GM18507 (cell line): ENCODE results near the gene CYB5R3.
A peak's percentile ranks its signal among the peaks of the same experiment; 100 is the strongest.
"Not testable (repeated sequence)": the region's sequence is repeated elsewhere in the genome, so short reads cannot be mapped to it uniquely, and the experiment has no call there.

ENCODE experiments used
- DNase-seq: peaks from one replicate; pipeline ENCODE4 v3.0.0; 2011; ENCODE audit warnings: low read depth; ENCODE audit not compliant: insufficient read length; ENCODE audit errors: extremely low spot score
- FAIRE-seq: peaks from 2 replicates; lab custom pipeline; 2011; peaks lifted over from hg19 to GRCh38; lab: Jason Lieb, UNC

CYB5R3 gene

DNA sequence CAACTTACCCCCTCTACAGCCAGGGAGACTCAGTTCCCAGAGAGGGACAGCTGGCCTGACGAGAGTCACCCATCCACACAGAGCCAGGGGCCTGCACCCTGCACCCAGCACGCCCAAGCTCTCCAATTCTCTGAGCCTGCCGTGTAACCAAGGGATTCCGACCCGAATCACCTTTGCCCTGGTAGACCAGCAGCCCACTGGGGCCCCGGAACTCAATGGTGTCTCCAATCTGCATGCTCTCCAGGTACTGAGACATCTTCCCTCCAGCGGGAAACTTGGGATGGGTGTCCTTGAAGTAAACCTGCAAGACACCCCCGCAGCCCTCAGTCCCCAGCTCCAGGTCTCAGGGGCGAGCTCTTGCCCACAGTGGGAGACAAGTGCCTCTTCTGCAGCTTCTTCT lies 21.2 kb downstream of the CYB5R3 start:
- DNase-seq (no peak), FAIRE-seq (no peak)

DNA sequence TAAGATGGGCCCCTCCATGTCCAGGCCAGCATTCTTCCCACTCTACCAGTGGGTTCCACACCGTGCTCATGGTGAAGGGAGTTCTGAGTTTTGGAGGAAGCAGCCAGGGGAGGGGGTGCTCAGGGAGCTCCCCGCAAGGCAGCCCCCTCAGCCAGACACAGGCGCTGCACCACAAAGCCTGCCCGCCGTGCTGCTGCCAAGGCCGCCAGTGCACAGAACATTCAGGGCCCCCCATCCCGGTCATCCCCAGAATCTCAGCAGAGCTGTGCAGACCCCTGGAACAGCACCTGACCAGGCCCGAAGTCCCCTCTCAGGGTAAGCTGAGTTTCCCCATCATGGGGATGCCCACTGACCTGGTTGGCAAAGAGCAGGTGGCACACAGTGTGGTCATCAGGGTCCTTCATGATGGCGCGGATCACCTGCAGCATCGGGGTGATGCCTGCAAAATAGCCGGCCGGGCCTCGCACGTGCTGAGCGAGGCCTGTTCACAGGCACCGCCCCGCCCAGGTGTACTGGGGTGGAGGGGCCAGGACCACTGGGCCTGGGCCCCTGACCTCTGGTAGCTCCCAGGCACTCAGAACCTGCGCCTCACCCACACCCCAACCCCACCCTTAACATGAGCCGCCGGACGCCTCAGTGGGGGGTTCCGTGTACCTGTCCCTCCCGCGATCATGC lies 22.1 kb downstream of the CYB5R3 start:
- no peak for DNase-seq
- FAIRE-seq = no peak

DNA sequence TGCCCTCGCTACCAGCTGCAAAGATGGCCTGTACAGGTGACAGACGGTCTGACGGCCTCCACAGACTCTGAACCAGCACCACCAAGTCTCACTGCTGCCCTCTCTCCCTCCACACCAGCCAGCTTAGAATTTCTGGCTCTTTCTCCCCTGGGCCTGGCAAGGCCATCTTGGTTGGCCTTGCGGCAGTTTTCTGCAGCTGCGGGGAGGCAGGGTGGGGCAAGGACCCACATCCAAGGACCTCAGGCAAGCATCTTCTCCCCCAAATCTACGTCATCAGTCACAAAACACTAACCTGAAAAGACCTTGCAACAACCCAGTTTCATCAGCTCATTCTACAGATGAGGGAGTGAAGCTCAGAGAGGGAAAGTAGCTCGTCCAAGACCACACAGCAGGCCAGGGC lies 22.8 kb downstream of the CYB5R3 start:
- DNase-seq (no peak), FAIRE-seq (no peak)

GRCh38 chr22:42625416-42625815 lies 23.8 kb downstream of the CYB5R3 start:
- FAIRE-seq (no peak), DNase-seq (no peak)

DNA sequence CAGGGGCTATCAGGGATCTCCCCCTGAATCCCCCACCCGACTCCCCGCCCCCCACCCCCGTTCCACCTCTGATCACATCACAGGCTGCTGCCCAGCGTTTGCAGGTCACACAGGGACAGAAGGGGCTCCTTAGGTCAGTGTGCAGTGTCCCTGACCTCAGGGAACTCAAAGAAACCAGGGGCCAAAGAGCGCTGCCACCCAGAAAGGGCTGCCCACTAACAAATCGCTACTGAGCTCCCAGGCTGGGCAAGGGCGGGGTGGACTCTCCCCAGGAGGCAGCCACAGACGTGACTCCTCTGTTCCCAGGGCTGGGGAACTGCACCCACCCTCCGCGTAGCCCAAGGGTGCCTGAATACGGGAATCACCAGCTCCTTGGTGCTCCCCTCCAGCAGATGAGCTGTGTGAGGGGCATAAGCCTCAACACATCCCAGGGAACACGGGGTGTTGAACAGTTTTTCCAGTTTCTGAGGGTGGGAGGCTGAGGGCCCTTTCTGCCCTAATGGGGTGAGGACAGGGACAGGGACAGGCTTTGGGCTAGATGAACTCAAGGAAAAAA lies 24.6 kb downstream of the CYB5R3 start:
- DNase-seq (no peak), FAIRE-seq (no peak)

- DNase-seq (no peak), FAIRE-seq (no peak)
These were observed 25.3 kb downstream of the CYB5R3 start for GRCh38 chr22:42623756-42624441.

DNA sequence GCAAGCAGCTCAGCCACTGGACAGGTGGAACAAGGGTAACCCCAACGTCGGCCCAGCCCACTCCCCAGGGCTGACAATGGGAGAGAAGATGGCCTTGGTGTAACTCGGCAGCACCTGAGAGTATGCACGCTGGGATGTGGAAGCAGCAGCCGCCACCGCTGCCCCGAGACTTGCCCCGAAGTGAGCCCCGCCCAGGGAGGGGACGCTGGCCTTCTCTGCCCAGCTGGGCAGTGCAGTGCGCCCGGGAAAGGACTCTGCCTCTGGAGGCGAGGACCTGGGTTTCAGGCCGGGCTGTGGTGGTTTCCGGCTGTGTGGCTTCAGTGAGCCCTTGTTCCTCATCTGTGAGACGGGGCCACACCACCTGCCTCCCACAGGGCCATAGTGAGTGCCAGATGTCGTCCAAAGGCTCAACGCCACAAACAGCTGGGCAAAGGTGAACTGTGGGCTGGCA lies 25.9 kb downstream of the CYB5R3 start:
- DNase-seq (no peak), FAIRE-seq (peak; percentile 80)

GRCh38 chr22:42622061-42622710 lies 27.0 kb downstream of the CYB5R3 start:
- DNase-seq = no peak
- FAIRE-seq = no peak

- DNase-seq (peak; percentile 54), FAIRE-seq (peak; percentile 89)
These were observed 27.6 kb downstream of the CYB5R3 start for GRCh38 chr22:42621505-42622002.

GRCh38 chr22:42620084-42620483 lies 29.1 kb downstream of the CYB5R3 start:
- FAIRE-seq = no peak
- DNase-seq = no peak

DNA sequence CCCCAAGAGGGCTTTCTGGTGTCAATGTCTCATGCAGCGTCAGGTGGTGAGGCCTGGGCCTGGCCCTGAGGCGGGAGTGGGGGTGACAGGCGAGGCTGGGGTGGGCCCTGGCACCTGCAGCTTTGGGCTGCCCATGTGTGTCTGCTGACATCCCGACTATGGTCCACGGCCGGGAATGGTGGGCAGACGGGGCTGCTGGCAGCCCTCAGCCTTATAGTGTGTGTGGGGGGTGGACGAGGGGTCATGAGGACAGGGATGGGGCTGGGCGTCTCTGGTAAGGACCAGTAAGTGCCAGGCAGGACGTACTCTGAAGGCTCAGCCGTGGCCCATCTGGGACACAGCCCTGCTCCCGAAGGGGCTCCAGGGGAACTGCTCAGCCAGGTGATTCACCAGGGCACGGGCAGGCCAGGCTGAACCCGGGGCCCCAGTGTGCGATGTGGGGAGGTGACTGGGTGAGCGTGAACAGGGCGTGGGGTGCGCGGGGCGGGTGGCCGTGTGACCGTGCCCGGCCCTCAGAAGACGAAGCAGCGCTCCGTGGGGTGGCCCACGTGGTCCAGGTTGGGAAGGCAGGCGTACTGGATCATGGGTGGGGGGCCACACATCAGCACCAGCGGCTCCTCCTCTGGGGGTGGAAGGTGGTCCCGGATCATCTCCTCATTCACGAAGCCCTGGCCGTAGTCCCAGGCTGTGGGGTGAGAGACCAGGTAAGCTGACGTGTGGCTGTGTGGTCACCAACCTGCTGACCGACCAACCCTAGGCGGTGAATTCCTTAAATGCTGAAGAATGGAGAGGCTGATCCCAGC lies 29.7 kb downstream of the CYB5R3 start:
- FAIRE-seq (no peak), DNase-seq (no peak)

DNA sequence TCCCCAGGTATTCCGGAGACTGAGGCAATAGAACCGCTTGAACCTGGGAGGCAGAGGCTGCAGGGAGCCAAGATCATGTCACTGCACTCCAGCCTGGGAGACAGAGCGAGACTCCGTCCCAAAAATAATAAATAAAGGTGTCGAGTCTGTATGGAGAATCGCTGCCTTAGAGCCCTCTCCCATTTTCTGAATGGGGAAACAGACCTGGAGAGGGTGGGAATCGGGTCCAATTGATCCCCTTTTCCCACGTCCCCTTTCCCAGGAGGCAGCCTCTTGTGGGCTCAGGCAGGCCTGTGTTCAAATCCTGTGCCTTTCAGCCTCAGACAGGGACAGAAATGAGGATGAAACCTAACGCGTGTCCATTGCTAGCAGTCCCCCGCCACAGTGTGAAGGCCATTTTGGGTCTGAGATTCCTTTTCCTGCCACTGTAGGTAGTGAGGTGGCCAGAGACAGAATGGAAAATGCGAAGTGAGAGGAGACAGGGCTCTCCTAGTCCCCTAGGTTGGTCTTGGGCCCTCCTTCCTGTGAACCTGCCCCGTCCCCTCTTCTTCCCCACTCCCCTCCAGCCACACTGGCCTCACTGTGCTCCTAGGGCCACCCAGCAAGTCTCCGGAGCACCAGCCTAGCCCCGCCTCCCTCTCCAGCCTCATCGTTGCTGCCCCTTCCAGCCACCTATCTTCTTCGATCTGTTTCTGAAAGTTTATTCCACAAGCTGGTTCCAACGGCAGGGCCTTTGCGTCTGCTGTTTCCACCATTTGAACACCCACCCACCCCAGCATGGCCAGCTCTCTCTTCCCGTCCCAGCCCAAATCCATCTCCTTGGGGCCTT lies 31.8 kb downstream of the CYB5R3 start:
- DNase-seq = no peak
- no peak for FAIRE-seq

DNA sequence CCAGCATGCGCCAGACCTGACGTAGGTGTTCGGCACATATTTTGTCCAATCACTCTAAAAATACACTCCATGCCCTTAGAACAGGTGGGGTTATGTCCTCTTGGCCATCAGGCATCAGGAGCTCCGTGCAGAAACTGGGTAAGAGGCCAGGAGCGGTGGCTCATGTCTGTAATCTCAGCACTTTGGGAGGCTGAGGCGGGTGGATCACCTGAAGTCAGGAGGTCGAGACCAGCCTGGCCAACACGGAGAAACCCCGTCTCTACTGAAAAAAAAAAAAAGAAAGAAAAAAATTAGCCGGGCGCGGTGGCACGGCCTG lies 33.4 kb downstream of the CYB5R3 start:
- not testable (repeated sequence) for DNase-seq, FAIRE-seq

GRCh38 chr22:42615092-42615859 lies 33.9 kb downstream of the CYB5R3 start:
- FAIRE-seq (no peak), DNase-seq (peak; percentile 65)

DNA sequence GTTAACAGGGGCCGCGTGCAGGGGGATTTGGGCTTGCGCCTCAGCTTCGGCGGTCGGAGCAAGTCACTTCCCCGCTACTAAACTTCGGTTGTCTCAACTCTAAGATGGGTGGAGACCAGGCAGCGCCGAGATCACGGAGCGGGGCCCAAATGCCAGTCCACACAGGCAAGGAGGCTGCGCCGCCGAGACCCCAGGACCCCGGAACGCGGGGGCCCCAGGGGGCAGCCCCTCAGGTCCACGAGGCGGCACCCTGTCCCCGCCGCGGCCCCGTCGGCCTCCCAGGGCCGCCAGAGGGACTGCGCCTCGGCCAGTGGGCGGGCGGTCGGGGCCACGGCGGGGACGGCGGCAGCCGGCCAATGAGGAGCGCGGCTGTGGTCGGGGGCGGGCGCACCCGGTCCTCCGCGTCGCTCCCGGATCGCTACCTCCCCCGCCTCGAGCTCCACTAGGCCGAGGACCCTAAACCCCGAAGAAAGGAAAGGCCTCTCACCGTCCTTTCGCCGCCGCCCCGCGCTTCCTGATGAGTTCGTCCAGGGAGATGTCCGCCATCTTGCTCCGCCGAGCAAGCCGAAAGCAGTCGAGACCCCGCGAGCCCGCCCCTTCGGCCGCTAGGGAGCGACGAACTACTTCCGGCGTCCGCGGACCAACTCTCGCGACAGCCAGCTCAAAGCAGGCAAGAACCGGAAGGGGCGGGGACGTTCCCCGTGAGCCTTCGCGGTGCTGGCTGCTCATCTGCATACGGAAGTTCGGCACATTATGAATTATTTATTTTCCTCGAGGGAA lies 34.7 kb downstream of the CYB5R3 start, which contains the start of gene POLDIP3:
Gene POLDIP3 (minus strand): TSS at position 572 of the 780 bp plus-strand sequence. CDS start 26 bp downstream, at position 546.
- peak; percentile 92 for DNase-seq
- FAIRE-seq = peak; percentile 98

DNA sequence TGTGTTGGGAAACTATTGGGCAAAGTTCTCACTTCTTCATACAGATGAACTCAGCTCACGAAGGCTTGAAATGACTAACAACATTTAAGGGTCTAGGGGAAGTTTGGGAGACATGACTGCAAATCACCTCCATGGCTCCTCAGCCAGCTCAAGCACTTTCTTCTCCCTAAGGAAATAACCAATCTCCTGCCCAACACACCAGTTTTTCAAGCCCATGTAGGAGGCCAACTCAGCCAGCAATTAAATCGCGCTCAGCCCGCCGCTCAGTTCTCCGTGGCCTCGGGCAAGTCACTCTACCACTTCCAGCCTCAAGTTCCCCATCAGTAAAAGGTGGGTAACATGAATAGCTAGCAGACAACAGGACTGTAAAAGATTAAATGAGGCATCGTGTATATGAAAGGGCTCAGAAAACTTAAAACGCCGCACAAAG lies 35.3 kb downstream of the CYB5R3 start:
- FAIRE-seq = peak; percentile 52

GRCh38 chr22:42612336-42612735 lies 36.9 kb downstream of the CYB5R3 start:
- DNase-seq = no peak
- FAIRE-seq = no peak

More for the DNA sequence above, 35.3 kb downstream of the CYB5R3 start:
- no peak for DNase-seq
